Measurements from ENCODE around the gene SBK2. TPM values are rescaled to one million over a fixed set of nuclear protein-coding genes. Genes with fewer than 3 reads are reported as not detected.

The SBK2 gene
- total RNA-seq, 4 donors from 2014 or later = not detected

GRCh38 chr19:55488986-55489710, 47.8 kb downstream of the SBK2 start:
- Histone ChIP-seq H3K36me3 (no peaks in the 10 kb centered on the region), H3K4me3 (replicated peaks in 1 of 3) (no peak overlapping the region), H3K9me3 (no peaks in the 10 kb centered on the region), H3K27me3 (no peaks in the 10 kb centered on the region), H3K27ac (peak overlapping the region in 1 of 3 donors; percentile 30), H3K4me1 (peaks cover 32 to 38% of the 10 kb centered on the region in 2 donors)
- TF ChIP-seq CTCF (IDR thresholded peaks at IDR 0.05) (no peak), POLR2A (IDR thresholded peaks at IDR 0.05) (no peak)
- intact Hi-C loops (cut with DNase I) = no loop called here
- no peak for DNase-seq
- WGBS, 2 donors = 65 to 75% methylated on average over 11 to 15 of the region's 36 CpGs

GRCh38 chr19:55487924-55488687, 48.8 kb downstream of the SBK2 start, which contains the start of gene SSC5D:
SSC5D (plus strand) TSS chr19:55488436; CDS start chr19:55488590, 154 bp downstream.
- Histone ChIP-seq H3K27ac (peak within 1 kb of the TSS; percentile 70 to 97 (median 80)), H3K4me1 (peaks cover 32 to 41% of the 10 kb centered on the region in 2 donors), H3K36me3 (peaks cover 0 to 2% of the 10 kb centered on the region in 2 donors), H3K4me3 (replicated peaks in 1 of 3) (no peak within 1 kb of the TSS), H3K27me3 (no peaks in the 10 kb centered on the region), H3K9me3 (no peaks in the 10 kb centered on the region)
- no peak for DNase-seq
- WGBS, 2 donors = 17 to 28% methylated on average over 7 to 14 of the region's 21 CpGs
- intact Hi-C loops (cut with DNase I) = no loop called here
- TF ChIP-seq CTCF (IDR thresholded peaks at IDR 0.05) (no peak), POLR2A (IDR thresholded peaks at IDR 0.05) (no peak)

DNA sequence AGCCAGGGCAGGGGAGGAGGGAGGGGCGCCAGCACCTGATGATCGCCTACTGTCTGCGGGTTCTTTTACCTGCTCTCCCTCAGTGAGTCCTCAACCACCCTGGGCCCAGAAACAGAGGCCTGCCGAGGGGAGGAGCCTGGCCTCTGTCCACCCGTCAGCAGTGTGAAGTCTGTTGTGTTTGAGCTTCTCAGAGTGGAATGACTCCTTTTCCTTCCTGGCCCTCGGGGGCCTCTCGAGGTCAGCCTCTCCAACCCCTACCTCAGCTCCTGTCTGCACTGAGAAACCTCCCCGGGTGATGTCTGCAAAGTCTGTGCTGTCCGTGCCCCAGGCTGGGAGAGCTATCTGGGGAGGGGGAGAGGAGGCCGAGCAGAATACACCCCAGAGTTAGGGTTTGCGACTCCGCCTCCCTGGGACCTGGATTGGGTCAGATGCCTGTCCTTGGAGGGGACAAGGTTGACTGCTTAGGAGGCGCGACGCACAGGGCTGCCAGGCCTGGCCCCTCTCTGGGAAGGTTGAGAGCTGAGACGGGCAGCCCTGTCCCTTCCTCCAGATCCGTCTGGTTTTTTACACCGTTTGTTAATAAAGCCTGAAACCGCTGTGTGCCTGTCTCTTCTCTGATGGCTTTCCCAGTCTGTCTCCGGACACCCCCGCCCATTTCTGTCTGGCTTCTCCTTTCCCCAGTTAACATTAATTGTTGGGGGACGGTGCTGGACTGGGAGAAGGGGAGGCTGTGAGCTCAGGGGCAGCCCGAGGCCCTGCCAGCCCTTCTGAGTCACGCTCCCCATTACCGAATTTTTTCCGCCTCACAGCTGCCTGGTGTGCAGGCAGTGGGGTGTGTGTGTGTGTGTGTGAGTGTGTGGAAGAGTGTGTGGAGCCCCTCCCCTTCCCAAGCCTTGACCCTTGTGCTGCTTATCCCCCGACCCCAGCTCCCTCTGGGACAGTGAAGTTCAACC, 49.7 kb downstream of the SBK2 start:
- H3K27ac ChIP-seq = peak overlapping the region; percentile 70 to 97 (median 80)
- H3K9me3 ChIP-seq = no peaks in the 10 kb centered on the region
- peak; percentile 65 to 69 for DNase-seq
- intact Hi-C loops (cut with DNase I) = no loop called here
- WGBS, 2 donors = 22 to 26% methylated on average over 20 to 22 of the region's 27 CpGs
- H3K4me3 ChIP-seq (replicated peaks in 1 of 3) = no peak overlapping the region
- TF ChIP-seq CTCF (IDR thresholded peaks at IDR 0.05) = no peak
- peak in 1 of 2 donors; percentile 31 for TF ChIP-seq POLR2A (IDR thresholded peaks at IDR 0.05)
- H3K36me3 ChIP-seq = peaks cover 0 to 11% of the 10 kb centered on the region in 2 donors
- H3K27me3 ChIP-seq = no peaks in the 10 kb centered on the region
- H3K4me1 ChIP-seq = peaks cover 32 to 41% of the 10 kb centered on the region in 2 donors

DNA sequence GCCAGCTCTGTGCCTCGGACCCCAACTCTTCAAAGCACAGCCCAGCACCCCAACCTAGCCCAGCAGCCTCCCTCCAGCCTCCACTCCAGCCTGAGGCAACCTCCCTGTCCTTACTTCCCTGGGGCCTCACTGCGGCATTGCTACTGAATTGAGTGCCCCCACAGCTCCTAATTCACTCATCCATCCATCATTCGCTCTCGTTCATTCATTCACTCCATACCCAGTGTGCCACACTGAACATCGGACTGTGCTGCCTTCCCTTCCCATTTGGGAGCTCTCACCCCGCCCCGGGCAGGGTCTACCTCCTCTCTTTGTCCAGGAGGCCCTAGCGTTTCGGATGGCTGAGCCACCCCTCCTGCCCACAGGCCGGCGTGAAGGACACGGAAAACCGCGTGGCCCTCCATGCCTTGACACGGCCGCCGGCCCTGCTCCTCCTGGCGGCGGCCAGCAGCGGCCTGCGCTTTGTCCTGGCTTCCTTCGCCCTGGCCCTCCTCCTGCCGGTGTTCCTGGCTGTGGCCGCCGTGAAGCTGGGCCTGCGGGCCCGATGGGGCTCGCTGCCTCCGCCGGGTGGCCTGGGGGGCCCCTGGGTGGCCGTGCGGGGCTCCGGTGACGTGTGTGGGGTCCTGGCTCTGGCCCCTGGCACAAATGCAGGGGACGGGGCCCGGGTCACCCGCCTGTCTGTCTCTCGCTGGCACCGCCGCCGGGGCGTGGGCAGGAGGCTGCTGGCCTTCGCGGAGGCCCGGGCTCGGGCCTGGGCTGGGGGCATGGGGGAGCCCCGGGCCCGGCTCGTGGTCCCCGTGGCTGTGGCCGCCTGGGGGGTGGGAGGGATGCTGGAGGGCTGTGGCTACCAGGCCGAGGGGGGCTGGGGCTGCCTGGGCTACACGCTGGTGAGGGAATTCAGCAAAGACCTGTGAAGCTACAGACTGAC, 50.6 kb downstream of the SBK2 start:
- H3K9me3 ChIP-seq = no peaks in the 10 kb centered on the region
- H3K4me1 ChIP-seq = peaks cover 32 to 41% of the 10 kb centered on the region in 2 donors
- H3K4me3 ChIP-seq (replicated peaks in 1 of 3) = no peak overlapping the region
- peaks cover 0 to 18% of the 10 kb centered on the region in 2 donors for H3K36me3 ChIP-seq
- intact Hi-C loops (cut with DNase I) = no loop called here
- DNase-seq = no peak
- peak overlapping the region; percentile 70 to 97 (median 80) for H3K27ac ChIP-seq
- TF ChIP-seq CTCF (IDR thresholded peaks at IDR 0.05) (peak in 1 of 6 experiments; percentile 9), POLR2A (IDR thresholded peaks at IDR 0.05) (no peak)
- 65 to 83% methylated on average over 25 to 31 of the region's 53 CpGs for WGBS, 2 donors
- H3K27me3 ChIP-seq = no peaks in the 10 kb centered on the region
